Fibroblast of peridontal ligament (primary cell): ENCODE results near the gene SHISAL2A.

Source experiments
- DNase-seq: peaks from one replicate; pipeline ENCODE4 v3.0.0-alpha.2; 2010; ENCODE audit errors: extremely low read depth

Gene SHISAL2A

GRCh38 chr1:52621950-52622349, 11.0 kb upstream of the SHISAL2A start:
- no peak for DNase-seq

- DNase-seq: no peak
These were observed 9.2 kb upstream of the SHISAL2A start for GRCh38 chr1:52623812-52624211.

GRCh38 chr1:52627028-52627427, 5.9 kb upstream of the SHISAL2A start:
- DNase-seq: no peak

- DNase-seq: peak; percentile 5
These were observed 4.2 kb upstream of the SHISAL2A start for GRCh38 chr1:52628614-52629324.

GRCh38 chr1:52629325-52629643, 3.7 kb upstream of the SHISAL2A start:
- DNase-seq: peak; percentile 9

GRCh38 chr1:52629667-52630066, 3.3 kb upstream of the SHISAL2A start:
- DNase-seq: no peak

- DNase-seq: no peak
These were observed 1.1 kb upstream of the SHISAL2A start for GRCh38 chr1:52631759-52632331.

GRCh38 chr1:52633291-52633754, 355 bp downstream of the SHISAL2A start:
- no peak for DNase-seq

- DNase-seq: no peak
These were observed 1.1 kb downstream of the SHISAL2A start for GRCh38 chr1:52634111-52634510.

GRCh38 chr1:52635321-52636089, 2.5 kb downstream of the SHISAL2A start:
- no peak for DNase-seq

GRCh38 chr1:52636721-52637695, 4.0 kb downstream of the SHISAL2A start:
- DNase-seq: no peak

GRCh38 chr1:52637946-52638345, 5.0 kb downstream of the SHISAL2A start:
- no peak for DNase-seq

GRCh38 chr1:52640697-52641096, 7.7 kb downstream of the SHISAL2A start:
- DNase-seq: no peak

GRCh38 chr1:52641307-52641706, 8.3 kb downstream of the SHISAL2A start:
- no peak for DNase-seq

- no peak for DNase-seq
These were observed 12.3 kb downstream of the SHISAL2A start for GRCh38 chr1:52645261-52645660.

GRCh38 chr1:52651904-52652303, 18.9 kb downstream of the SHISAL2A start:
- DNase-seq: no peak

GRCh38 chr1:52653207-52653849, 20.4 kb downstream of the SHISAL2A start:
- no peak for DNase-seq

- no peak for DNase-seq
These were observed 21.1 kb downstream of the SHISAL2A start for GRCh38 chr1:52654063-52654462.

- DNase-seq: no peak
These were observed 24.7 kb downstream of the SHISAL2A start for GRCh38 chr1:52657702-52658101.

GRCh38 chr1:52658795-52659194, 25.8 kb downstream of the SHISAL2A start:
- no peak for DNase-seq

GRCh38 chr1:52659356-52659755, 26.4 kb downstream of the SHISAL2A start:
- DNase-seq: no peak
